Uterus (tissue), 4 donors: ENCODE results near the gene TUBA3C. TPM values are rescaled to one million over a fixed set of nuclear protein-coding genes. Genes with fewer than 3 reads are reported as not detected.

Experiments used
- DNase-seq, 2 donors: peaks; one replicate each; pipeline ENCODE4 v3.0.0-alpha.2; 2019 to 2020
- H3K27ac ChIP-seq, 2 donors: fragments of 200-600 bp; sonication (generic); 1 replicate in 1 of 2; 2 replicates in 1 of 2; pipeline ENCODE4 v1.5.1; 2016 to 2018
- H3K27me3 ChIP-seq, 2 donors: fragments of 200-600 bp; sonication (generic); one replicate each; pipeline ENCODE4 v1.5.1; 2018 to 2019; ENCODE audit warnings: control low read depth in 1 of 2
- H3K36me3 ChIP-seq, 2 donors: fragments of 200-600 bp; sonication (generic); one replicate each; pipeline ENCODE4 v1.5.1; 2019; ENCODE audit warnings: control low read depth in 1 of 2
- H3K4me1 ChIP-seq, 2 donors: fragments of 200-600 bp; sonication (generic); one replicate each; pipeline ENCODE4 v1.5.1; 2018 to 2019; ENCODE audit warnings: control low read depth in 1 of 2
- H3K4me3 ChIP-seq, 2 donors: fragments of 200-600 bp; sonication (generic); 1 replicate in 1 of 2; 2 replicates in 1 of 2; pipeline ENCODE4 v1.5.1; 2018 to 2019; ENCODE audit warnings: mild to moderate bottlenecking in 1 of 2
- H3K9me3 ChIP-seq, 2 donors: fragments of 200-600 bp; sonication (generic); one replicate each; pipeline ENCODE4 v1.5.1; 2019; ENCODE audit warnings: control low read depth in 1 of 2
- POLR2A ChIP-seq, 2 donors: fragments of 450-650 bp; IDR thresholded peaks; one replicate each; pipeline ENCODE4 v1.6.1; 2016; ENCODE audit warnings: antibody characterized with exemption in 2 of 2, mild to moderate bottlenecking in 1 of 2, moderate library complexity in 1 of 2
- intact Hi-C: fragments of 100-400 bp; cut with DNase I; formaldehyde crosslinking; loops from one replicate; pipeline ENCODE4 v1.15.1; 2023; ENCODE audit warnings: low total_unique reads
- total RNA-seq, 4 donors: library from RNA; depleted of rRNA in 3 of 4; stranded (reverse); fragments of >200 nt in 3 of 4; gene quantifications; one replicate each; pipeline versions ENCODE4 v1.1.0 to v1.2.4, GENCODE V29; 2014 to 2023
- TF ChIP-seq, protein P1 (sequence below), 4 experiments: fragments of 200-600 bp in 2 of 4; fragments of 450-650 bp in 2 of 4; sonication (generic) in 2 of 4; IDR thresholded peaks; one replicate each; pipeline ENCODE4 v1.5.1; 2016 to 2019; ENCODE audit warnings: antibody characterized with exemption in 4 of 4, mild to moderate bottlenecking in 2 of 4, moderate library complexity in 1 of 4
- donor health status: DM: yes; HTN: yes; CAD: no.

The TUBA3C gene
- total RNA-seq, 4 donors from 2014 or later: not detected

DNA sequence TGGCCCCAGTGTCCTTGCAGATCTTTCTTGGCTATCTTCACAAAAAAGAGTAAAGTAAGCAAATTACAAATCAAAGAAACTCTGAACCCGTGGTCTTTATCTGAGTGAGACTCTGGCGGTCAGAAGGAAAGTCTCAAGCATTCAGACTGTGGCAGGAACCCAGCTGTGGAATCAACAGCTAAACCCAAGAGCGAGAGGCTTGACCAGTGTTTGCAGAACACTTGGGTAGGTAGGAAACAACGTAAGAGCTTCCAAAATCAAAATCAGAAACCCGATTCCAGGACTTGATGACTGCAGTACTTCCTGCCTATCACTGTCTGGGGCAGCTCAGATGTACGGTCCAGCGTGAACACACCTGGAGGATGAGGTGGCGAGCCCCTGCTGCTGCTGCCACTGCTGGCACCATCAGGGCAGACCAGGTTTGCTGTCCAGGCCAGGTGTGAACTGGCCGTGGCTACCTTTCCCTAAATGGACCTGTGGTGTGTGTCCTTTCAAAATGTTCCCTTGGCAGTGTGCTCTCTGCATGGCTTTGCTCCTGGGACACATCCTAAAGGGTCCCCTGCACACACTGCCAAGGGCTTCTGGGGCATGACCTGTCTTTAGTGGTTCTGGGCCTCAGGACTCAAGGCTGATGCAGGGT is 9.5 kb downstream of the TUBA3C start:
- no peak for TF ChIP-seq POLR2A (IDR thresholded peaks at IDR 0.05)
- TF ChIP-seq, protein P1, sequence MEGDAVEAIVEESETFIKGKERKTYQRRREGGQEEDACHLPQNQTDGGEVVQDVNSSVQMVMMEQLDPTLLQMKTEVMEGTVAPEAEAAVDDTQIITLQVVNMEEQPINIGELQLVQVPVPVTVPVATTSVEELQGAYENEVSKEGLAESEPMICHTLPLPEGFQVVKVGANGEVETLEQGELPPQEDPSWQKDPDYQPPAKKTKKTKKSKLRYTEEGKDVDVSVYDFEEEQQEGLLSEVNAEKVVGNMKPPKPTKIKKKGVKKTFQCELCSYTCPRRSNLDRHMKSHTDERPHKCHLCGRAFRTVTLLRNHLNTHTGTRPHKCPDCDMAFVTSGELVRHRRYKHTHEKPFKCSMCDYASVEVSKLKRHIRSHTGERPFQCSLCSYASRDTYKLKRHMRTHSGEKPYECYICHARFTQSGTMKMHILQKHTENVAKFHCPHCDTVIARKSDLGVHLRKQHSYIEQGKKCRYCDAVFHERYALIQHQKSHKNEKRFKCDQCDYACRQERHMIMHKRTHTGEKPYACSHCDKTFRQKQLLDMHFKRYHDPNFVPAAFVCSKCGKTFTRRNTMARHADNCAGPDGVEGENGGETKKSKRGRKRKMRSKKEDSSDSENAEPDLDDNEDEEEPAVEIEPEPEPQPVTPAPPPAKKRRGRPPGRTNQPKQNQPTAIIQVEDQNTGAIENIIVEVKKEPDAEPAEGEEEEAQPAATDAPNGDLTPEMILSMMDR (IDR thresholded peaks at IDR 0.05): no peak
- no peak overlapping the region for H3K4me3 ChIP-seq
- H3K27ac ChIP-seq: no peak overlapping the region
- no peaks in the 10 kb centered on the region for H3K4me1 ChIP-seq
- intact Hi-C loops: no loop called here
- no peaks in the 10 kb centered on the region for H3K36me3 ChIP-seq
- no peaks in the 10 kb centered on the region for H3K9me3 ChIP-seq
- H3K27me3 ChIP-seq: no peaks in the 10 kb centered on the region
- no peak for DNase-seq

DNA sequence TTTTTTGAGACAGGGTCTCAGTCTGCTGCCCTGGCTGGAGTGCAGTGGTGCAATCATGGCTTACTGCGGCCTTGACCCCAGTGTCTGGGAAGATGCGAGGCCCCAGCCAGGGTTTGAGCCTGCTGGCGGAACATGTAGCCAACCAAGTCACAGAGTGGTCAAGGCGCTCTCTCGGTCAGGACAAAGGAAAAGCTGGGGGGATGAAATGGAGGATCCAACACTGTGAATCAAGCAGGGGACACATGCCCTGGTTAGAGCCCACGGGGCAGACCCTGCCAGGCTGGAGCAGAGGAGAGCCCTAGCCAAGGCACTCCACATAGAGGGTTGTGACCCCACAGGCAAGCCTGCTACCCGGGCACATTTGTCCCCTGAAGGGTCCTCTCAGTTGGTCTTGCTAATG is 10.1 kb downstream of the TUBA3C start:
- Histone ChIP-seq H3K36me3 (no peaks in the 10 kb centered on the region), H3K4me1 (no peaks in the 10 kb centered on the region), H3K27ac (no peak overlapping the region), H3K9me3 (no peaks in the 10 kb centered on the region), H3K4me3 (no peak overlapping the region), H3K27me3 (no peaks in the 10 kb centered on the region)
- intact Hi-C loops: no loop called here
- no peak for DNase-seq
- TF ChIP-seq, protein P1 (IDR thresholded peaks at IDR 0.05): no peak
- TF ChIP-seq POLR2A (IDR thresholded peaks at IDR 0.05): no peak

DNA sequence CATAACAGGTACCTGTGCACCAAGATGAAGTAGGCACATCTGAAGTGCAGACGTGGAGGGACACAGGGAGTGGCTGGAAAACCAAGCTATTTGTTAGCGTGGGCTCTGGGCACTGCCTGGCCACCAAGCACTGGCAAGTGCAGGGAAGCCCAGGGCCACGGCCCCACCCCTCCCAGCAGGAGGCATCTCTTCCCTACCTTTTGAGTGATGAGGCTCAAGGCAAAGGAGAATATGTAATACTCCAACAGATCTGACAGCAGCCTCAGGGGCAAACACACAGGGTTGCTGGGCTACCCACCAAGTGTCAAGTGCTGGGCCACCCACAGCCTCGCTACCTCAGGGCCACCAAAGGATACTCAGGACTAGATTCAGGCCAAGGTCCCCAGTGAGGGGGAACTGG is 11.6 kb downstream of the TUBA3C start:
- intact Hi-C loops: no loop called here
- DNase-seq: no peak

DNA sequence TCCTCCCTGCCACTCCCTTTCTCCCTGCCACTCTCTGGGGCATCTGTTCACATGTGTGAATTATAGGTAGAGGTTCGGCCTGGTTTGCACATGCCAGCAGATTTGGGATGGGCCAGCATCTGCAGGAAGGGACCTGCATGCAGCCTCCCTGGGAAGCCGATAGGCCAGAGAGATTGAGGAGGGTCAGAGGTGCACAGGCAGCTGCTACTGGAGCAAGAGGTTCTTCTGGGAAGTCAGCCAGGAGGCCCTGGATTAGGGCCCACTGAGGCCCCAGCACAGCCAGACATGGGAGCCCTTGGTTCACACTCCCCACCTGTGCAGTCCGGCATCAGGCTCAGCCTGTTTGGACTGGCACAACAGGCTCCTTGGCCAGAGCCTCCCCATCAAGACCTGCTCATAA is 12.1 kb downstream of the TUBA3C start:
- intact Hi-C loops: no loop called here
- H3K36me3 ChIP-seq: no peaks in the 10 kb centered on the region
- DNase-seq: no peak
- no peaks in the 10 kb centered on the region for H3K4me1 ChIP-seq
- no peaks in the 10 kb centered on the region for H3K27me3 ChIP-seq
- TF ChIP-seq POLR2A (IDR thresholded peaks at IDR 0.05): no peak
- TF ChIP-seq, protein P1 (IDR thresholded peaks at IDR 0.05): no peak
- no peak overlapping the region for H3K4me3 ChIP-seq
- no peaks in the 10 kb centered on the region for H3K9me3 ChIP-seq
- H3K27ac ChIP-seq: no peak overlapping the region

More for the DNA sequence above, 11.6 kb downstream of the TUBA3C start:
- H3K9me3 ChIP-seq: no peaks in the 10 kb centered on the region
- no peak for TF ChIP-seq POLR2A (IDR thresholded peaks at IDR 0.05)
- TF ChIP-seq, protein P1 (IDR thresholded peaks at IDR 0.05): no peak
- no peak overlapping the region for H3K27ac ChIP-seq
- no peaks in the 10 kb centered on the region for H3K36me3 ChIP-seq
- H3K4me1 ChIP-seq: no peaks in the 10 kb centered on the region
- H3K27me3 ChIP-seq: no peaks in the 10 kb centered on the region
- H3K4me3 ChIP-seq: no peak overlapping the region

DNA sequence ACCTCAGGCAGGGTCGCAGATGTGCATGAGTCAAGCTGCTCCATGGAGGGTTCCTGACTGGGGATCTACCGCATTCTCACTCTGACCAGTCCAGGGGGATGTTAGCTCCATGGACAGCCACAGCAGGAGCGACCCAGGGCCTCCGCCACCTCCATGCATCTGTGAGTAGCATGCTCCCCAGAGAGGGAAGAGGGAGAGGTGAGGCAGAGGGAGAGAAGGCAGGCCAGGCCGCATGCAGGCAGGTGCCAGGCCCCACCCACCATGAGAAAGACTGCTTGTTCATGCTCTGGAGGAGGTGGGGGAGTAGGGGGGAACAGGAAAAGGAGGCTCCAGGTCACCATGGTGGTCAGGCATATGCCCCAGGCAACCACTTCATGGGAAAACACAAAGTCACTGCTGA is 20.3 kb downstream of the TUBA3C start:
- H3K36me3 ChIP-seq: no peaks in the 10 kb centered on the region
- no peak overlapping the region for H3K27ac ChIP-seq
- DNase-seq: no peak
- intact Hi-C loops: no loop called here
- TF ChIP-seq POLR2A (IDR thresholded peaks at IDR 0.05): no peak
- TF ChIP-seq, protein P1 (IDR thresholded peaks at IDR 0.05): no peak
- no peaks in the 10 kb centered on the region for H3K27me3 ChIP-seq
- H3K9me3 ChIP-seq: no peaks in the 10 kb centered on the region
- no peaks in the 10 kb centered on the region for H3K4me1 ChIP-seq
- H3K4me3 ChIP-seq: no peak overlapping the region
